Measurements from ENCODE around the gene DHDH.

- TF ChIP-seq CTCF (conservative IDR thresholded peaks at IDR 0.05; ENCODE audit: low read length) (no peak), EZH2phosphoT487 (IDR thresholded peaks at IDR 0.05; ENCODE audit: borderline replicate concordance, low read depth, low read length) (no peak)
Measured at GRCh38 chr19:48963371-48964204, 30.1 kb downstream of the DHDH start.
